HL-60 (cell line): ENCODE results near the gene SHC2.

ENCODE experiments used
- DNase-seq, 2 experiments: peaks; one replicate each; pipeline ENCODE4 v3.0.0-alpha.2; 2010 to 2020; ENCODE audit warnings: low read depth in 1 of 2, low spot score in 1 of 2
- H3K27ac ChIP-seq: fragments of 250-450 bp; sonication (Bioruptor Pico); replicated peaks from 2 replicates; pipeline ENCODE4 v1.5.1; 2020; ENCODE audit warnings: mild to moderate bottlenecking, moderate library complexity
- H3K27me3 ChIP-seq: fragments of 250-450 bp; sonication (Bioruptor Pico); 2 replicates; pipeline ENCODE4 v1.5.1; 2021; ENCODE audit warnings: mild to moderate bottlenecking, moderate library complexity; ENCODE audit not compliant: insufficient read depth, poor library complexity, severe bottlenecking
- H3K4me3 ChIP-seq: replicated peaks from 2 replicates; pipeline ENCODE4 v1.5.1; 2011; ENCODE audit warnings: mild to moderate bottlenecking, control low read depth, low read length; ENCODE audit not compliant: insufficient read depth
- GABPA ChIP-seq: IDR thresholded peaks from 2 replicates; pipeline ENCODE4 v1.6.1; 2012; ENCODE audit warnings: low read depth
- POLR2AphosphoS5 ChIP-seq: IDR thresholded peaks from 2 replicates; pipeline ENCODE4 v1.6.1; 2012; ENCODE audit warnings: low read depth
- SPI1 ChIP-seq: IDR thresholded peaks from 2 replicates; pipeline ENCODE4 v1.6.1; 2012; ENCODE audit warnings: low read depth, mild to moderate bottlenecking, borderline replicate concordance
- TF ChIP-seq, protein P1 (sequence below): IDR thresholded peaks from one replicate; pipeline ENCODE4 v1.5.1; 2011; ENCODE audit warnings: low read length, control low read depth, inconsistent platforms; ENCODE audit not compliant: insufficient read depth
- TF ChIP-seq, protein P2 (sequence below): IDR thresholded peaks from 2 replicates; pipeline ENCODE4 v1.6.1; 2012; ENCODE audit warnings: low read depth; ENCODE audit not compliant: insufficient replicate concordance

SHC2 gene

DNA sequence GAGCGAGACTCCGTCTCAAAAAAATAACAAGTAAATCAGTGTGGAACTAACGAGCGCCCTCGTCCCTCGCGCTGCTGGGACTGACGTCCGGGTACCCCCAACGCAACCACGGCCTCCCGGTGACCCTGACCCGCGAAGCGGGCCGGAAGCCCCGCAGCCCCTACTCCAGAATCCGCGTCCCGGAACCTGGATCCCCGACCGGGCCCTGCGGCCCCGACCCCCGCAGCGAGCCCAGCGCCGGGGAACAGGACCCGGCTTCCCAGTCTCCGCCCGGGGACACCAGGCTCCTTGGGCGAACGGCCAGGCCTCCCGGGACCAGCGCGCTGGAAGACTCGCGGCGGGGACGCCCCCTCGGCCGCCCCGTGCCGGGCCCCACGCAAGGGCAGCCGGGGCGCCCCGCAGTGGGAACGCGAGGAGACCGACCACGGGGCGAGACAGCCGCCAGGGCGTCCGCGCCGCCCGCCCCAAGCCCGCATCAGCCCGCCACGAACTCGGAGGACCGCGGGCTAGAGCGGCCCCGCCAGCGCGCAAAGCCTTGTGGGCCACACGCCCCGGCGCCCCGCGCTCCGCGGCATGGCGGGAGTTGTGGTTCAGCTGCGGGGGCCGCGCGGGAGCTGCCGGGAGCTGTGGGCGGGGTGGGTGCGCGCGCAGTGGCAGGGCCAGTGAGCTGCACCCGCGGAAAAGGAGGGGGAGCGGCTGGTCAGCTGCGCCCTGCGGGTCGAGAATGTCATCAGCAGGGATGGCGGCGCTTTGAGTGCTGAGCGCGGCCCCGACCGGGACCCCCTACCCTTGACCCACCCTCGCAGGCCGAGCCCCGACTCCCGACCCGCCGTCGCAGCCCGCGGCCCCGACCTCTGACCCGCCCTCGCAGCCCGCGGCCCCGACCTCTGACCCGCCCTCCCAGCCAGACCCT, 27.9 kb upstream of the SHC2 start:
- Histone ChIP-seq H3K27me3 (no peaks in the 10 kb centered on the region), H3K4me3 (peak overlapping the region; percentile 74), H3K27ac (peak overlapping the region; percentile 99)
- TF ChIP-seq SPI1 (no peak), POLR2AphosphoS5 (peak; percentile 68), GABPA (no peak; the same call in 1 of the 2 replicates)
- TF ChIP-seq, protein P1, sequence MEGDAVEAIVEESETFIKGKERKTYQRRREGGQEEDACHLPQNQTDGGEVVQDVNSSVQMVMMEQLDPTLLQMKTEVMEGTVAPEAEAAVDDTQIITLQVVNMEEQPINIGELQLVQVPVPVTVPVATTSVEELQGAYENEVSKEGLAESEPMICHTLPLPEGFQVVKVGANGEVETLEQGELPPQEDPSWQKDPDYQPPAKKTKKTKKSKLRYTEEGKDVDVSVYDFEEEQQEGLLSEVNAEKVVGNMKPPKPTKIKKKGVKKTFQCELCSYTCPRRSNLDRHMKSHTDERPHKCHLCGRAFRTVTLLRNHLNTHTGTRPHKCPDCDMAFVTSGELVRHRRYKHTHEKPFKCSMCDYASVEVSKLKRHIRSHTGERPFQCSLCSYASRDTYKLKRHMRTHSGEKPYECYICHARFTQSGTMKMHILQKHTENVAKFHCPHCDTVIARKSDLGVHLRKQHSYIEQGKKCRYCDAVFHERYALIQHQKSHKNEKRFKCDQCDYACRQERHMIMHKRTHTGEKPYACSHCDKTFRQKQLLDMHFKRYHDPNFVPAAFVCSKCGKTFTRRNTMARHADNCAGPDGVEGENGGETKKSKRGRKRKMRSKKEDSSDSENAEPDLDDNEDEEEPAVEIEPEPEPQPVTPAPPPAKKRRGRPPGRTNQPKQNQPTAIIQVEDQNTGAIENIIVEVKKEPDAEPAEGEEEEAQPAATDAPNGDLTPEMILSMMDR, result no peak
- TF ChIP-seq, protein P2, sequence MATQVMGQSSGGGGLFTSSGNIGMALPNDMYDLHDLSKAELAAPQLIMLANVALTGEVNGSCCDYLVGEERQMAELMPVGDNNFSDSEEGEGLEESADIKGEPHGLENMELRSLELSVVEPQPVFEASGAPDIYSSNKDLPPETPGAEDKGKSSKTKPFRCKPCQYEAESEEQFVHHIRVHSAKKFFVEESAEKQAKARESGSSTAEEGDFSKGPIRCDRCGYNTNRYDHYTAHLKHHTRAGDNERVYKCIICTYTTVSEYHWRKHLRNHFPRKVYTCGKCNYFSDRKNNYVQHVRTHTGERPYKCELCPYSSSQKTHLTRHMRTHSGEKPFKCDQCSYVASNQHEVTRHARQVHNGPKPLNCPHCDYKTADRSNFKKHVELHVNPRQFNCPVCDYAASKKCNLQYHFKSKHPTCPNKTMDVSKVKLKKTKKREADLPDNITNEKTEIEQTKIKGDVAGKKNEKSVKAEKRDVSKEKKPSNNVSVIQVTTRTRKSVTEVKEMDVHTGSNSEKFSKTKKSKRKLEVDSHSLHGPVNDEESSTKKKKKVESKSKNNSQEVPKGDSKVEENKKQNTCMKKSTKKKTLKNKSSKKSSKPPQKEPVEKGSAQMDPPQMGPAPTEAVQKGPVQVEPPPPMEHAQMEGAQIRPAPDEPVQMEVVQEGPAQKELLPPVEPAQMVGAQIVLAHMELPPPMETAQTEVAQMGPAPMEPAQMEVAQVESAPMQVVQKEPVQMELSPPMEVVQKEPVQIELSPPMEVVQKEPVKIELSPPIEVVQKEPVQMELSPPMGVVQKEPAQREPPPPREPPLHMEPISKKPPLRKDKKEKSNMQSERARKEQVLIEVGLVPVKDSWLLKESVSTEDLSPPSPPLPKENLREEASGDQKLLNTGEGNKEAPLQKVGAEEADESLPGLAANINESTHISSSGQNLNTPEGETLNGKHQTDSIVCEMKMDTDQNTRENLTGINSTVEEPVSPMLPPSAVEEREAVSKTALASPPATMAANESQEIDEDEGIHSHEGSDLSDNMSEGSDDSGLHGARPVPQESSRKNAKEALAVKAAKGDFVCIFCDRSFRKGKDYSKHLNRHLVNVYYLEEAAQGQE, result peak; percentile 37
- DNase-seq, result peak; percentile 91 to 94

DNA sequence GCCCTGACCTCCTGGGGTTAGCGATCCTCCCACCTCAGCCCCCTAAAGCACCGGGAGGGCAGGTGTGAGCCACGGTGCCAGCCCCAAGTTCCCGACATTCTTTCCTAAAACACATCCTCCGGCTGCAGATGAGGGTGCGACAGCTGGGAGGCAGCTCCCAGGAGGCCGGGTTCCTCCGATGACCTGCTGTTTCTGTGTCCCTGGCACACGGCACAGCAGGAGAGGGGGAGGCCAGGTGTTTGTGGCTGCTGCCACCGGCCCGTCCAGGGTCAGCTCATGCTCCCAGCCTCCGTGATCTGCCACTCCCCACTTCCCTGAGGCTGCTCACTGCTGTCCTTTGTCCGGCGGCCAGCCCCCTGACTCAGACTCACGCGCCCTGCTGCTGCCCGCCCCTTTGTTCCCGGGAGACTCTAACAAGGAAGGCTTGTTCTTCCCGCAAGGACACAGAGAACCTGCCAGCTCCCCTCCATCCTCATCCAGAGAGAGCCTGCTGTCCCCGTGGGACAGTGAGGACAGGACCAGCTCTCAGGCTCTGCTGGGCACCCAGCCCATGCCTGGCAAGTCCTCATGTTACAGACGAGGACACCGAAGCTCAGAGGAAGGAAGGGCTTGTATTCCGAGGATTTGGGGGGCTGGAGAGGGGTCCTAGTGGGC, 24.9 kb upstream of the SHC2 start:
- no peak for TF ChIP-seq GABPA
- TF ChIP-seq, protein P1, result no peak
- TF ChIP-seq, protein P2, result no peak
- no peak for TF ChIP-seq SPI1
- TF ChIP-seq POLR2AphosphoS5, result no peak
- no peak for DNase-seq
- no peaks in the 10 kb centered on the region for H3K27me3 ChIP-seq
- no peak overlapping the region for H3K4me3 ChIP-seq
- no peak overlapping the region for H3K27ac ChIP-seq

DNA sequence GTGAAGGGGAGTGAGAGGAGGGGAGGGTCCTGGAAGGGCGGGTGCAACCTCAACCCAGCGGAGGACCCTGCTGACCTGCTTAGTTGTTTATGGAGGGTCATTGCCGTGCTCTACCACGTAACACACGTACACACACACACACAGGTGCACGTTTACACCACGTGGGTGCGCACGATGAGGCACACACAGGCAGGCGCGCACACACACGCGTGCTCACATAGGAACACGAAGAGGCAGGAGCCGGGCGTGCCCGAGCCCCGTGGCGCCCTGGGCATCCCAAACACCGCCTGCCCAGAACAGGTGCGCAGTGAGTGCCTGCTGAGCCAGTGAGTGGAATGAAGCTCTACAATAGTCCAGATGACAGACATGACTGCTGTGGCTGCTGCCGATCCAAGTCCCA, 24.2 kb upstream of the SHC2 start:
- TF ChIP-seq SPI1, result no peak
- TF ChIP-seq, protein P1, result no peak
- TF ChIP-seq POLR2AphosphoS5, result no peak
- TF ChIP-seq, protein P2, result no peak
- no peak for TF ChIP-seq GABPA
- no peak overlapping the region for H3K27ac ChIP-seq
- DNase-seq, result no peak
- H3K4me3 ChIP-seq, result no peak overlapping the region
- no peaks in the 10 kb centered on the region for H3K27me3 ChIP-seq
